NB4 (cell line): ENCODE data around the gene KRT8.

ENCODE experiments used
- DNase-seq: peaks from one replicate; pipeline ENCODE4 v3.0.0; 2010; ENCODE audit warnings: low read depth
- H3K4me3 ChIP-seq: one replicate; pipeline ENCODE4 v1.5.1; 2011; ENCODE audit warnings: mild to moderate bottlenecking, low read depth, low read length, moderate library complexity
- CTCF ChIP-seq: IDR thresholded peaks from one replicate; pipeline ENCODE4 v1.5.1; 2012; ENCODE audit warnings: low read depth, low read length
- MYC ChIP-seq: IDR thresholded peaks from 2 replicates; pipeline ENCODE4 v1.6.1; 2011; ENCODE audit warnings: low read depth, low read length
- POLR2A ChIP-seq: IDR thresholded peaks from 2 replicates; pipeline ENCODE4 v1.6.1; 2011; ENCODE audit warnings: mild to moderate bottlenecking; ENCODE audit not compliant: insufficient read length; ENCODE audit errors: extremely low read depth
- TF ChIP-seq, protein P1 (sequence below): IDR thresholded peaks from 2 replicates; pipeline ENCODE4 v1.6.1; 2011; ENCODE audit warnings: low read depth, low read length

Gene KRT8

DNA sequence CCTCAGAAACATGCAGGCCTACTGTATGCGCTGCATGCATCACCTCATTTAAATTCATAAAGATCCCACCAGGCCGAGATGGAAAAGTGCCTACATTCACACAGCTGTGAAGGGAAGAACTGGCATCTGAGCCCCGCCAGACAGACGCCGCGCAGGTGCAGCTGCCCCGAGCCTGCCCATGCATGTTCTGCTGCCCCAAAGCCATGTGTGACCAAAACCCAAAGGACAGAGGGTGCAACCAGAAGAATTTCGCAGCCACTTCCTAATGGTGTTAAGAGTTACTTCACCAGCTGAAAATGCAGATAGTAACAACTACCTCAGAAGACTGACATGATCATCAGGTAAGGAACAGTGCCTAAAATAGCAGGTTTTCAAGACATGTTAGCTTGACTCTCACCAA is 13.5 kb upstream of the KRT8 start:
- DNase-seq = no peak
- no peak for TF ChIP-seq POLR2A
- no peak for TF ChIP-seq CTCF
- TF ChIP-seq MYC = no peak
- TF ChIP-seq, protein P1, sequence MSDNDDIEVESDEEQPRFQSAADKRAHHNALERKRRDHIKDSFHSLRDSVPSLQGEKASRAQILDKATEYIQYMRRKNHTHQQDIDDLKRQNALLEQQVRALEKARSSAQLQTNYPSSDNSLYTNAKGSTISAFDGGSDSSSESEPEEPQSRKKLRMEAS = no peak
- no peak overlapping the region for H3K4me3 ChIP-seq

DNA sequence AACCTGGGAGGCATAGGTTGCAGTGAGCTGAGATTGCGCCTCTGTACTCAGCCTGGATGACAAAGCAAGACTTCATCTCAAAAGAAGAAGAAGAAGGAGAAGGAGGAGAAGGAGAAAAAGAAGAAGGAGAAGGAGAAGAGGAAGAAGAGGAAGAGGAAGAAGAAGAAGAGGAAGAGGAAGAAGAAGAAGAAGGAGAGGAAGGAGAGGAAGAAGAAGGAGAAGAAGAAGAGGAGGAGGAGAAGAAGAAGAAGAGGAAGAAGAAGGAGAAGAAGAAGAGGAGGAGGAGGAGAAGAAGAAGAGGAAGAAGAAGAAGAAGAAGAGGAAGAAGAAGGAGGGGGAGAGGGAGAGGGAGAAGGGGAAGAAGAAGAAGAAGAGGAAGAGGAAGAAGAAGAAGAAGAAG is 12.9 kb upstream of the KRT8 start:
- TF ChIP-seq CTCF (no peak), MYC (no peak)
- TF ChIP-seq, protein P1 = no peak
- no peak for DNase-seq
- H3K4me3 ChIP-seq = no peak overlapping the region

GRCh38 chr12:52916216-52916615 is 11.3 kb upstream of the KRT8 start:
- TF ChIP-seq CTCF = no peak
- TF ChIP-seq MYC = no peak
- TF ChIP-seq POLR2A = no peak
- TF ChIP-seq, protein P1 = no peak
- no peak overlapping the region for H3K4me3 ChIP-seq
- DNase-seq = no peak

- no peak for TF ChIP-seq POLR2A
- TF ChIP-seq, protein P1 = no peak
- TF ChIP-seq MYC = no peak
- no peak for TF ChIP-seq CTCF
- no peak for DNase-seq
- no peak overlapping the region for H3K4me3 ChIP-seq
Measured at GRCh38 chr12:52915637-52916036, 10.8 kb upstream of the KRT8 start.

DNA sequence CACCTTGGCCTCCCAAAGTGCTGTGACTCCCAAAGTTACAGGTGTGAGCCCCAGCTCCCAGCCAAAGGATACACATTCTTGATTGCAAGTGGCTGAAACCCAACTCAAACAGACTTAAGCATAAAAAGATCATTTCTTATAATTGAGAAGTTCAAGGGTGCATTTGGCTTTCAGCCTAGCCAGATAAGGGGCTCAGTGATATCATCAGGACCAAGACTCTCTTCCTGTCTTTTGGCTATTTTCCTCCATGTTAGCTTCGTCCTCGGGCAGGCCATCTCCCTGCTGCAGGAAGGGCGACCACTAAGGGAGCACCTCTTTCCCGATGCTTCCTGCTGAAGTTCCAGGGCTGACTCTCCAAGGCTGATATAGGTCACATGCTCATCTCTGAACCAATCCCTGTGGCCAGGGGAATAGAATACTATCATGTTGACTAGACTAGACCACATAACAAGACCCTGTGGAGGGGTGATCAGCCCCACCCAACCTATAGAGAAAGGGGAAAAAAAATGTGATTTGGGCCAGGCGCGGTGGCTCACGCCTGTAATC is 9.8 kb upstream of the KRT8 start:
- H3K4me3 ChIP-seq = no peak overlapping the region
- TF ChIP-seq POLR2A = no peak
- no peak for TF ChIP-seq MYC
- TF ChIP-seq, protein P1 = no peak
- no peak for TF ChIP-seq CTCF
- DNase-seq = no peak

DNA sequence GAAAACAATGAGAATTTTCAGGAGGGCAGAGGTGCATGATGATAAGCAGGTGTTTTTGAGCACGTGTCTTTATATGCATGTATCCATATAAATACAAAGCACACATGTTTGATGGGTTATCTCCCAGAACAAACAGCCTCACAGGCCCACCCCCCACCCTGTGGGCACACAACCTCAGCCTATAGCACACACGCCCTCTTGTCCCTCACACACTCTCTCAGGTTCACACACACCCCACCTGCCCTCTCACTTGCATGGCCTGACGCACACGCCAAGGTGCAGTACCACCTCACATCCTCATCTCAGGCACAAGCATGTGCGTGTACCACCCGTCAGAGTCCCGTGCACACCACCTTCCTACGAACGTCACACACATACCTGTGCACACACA is 8.6 kb upstream of the KRT8 start:
- H3K4me3 ChIP-seq = no peak overlapping the region
- TF ChIP-seq CTCF = no peak
- no peak for TF ChIP-seq MYC
- TF ChIP-seq POLR2A = no peak
- TF ChIP-seq, protein P1 = no peak
- no peak for DNase-seq
